ENCODE results near the gene PHC1. TPM values are rescaled to one million over a fixed set of nuclear protein-coding genes. Genes with fewer than 3 reads are reported as not detected.

PHC1 gene
- total RNA-seq, 1 experiment from 2014 or later: 40.3 TPM

GRCh38 chr12:8989413-8989812, 75.1 kb downstream of the PHC1 start, which contains the start of gene KLRG1:
TSS of gene KLRG1 (plus strand) at chr12:8989546. CDS start at chr12:8989636, 90 bp downstream.
- intact Hi-C loops (cut with micrococcal nuclease; ENCODE audit: unreplicated experiment): no loop called here
- Histone ChIP-seq H3K27ac (ENCODE audit: low read depth, low read length, poor library complexity, severe bottlenecking) (no peak within 1 kb of the TSS), H3K4me1 (ENCODE audit: insufficient read depth, low read length, poor library complexity, severe bottlenecking) (no peaks in the 10 kb centered on the region), H3K27me3 (replicated peaks; ENCODE audit: insufficient read depth, low read depth, low read length, poor library complexity) (no peaks in the 10 kb centered on the region), H3K4me3 (ENCODE audit: low read depth, low read length, poor library complexity, severe bottlenecking) (no peak within 1 kb of the TSS), H3K9me3 (ENCODE audit: low read depth, low read length, poor library complexity, severe bottlenecking) (no peaks in the 10 kb centered on the region), H3K36me3 (ENCODE audit: insufficient read depth, low read length, poor library complexity, severe bottlenecking) (no peaks in the 10 kb centered on the region)
- TF ChIP-seq EZH2 (IDR thresholded peaks at IDR 0.05; ENCODE audit: borderline replicate concordance, low read depth, low read length, poor library complexity, severe bottlenecking): no peak
- ChIA-PET CTCF (no interaction called here), POLR2A (ENCODE audit: low non-redundant PET) (no interaction called here)
- BruUV-seq (replicated peaks): no TSS peak
- DNase-seq (ENCODE audit: low spot score): no peak

Other genes starting within 250 kb of the PHC1 start
- gene RIMKLB, start 216.5 kb upstream of the PHC1 start, total RNA-seq (2021): 21.9 and 27.2 TPM in 2 replicates
- gene A2ML1, start 91.9 kb upstream of the PHC1 start, total RNA-seq (2021): 2.3 and 3.3 TPM in 2 replicates
- gene M6PR, start 35.1 kb downstream of the PHC1 start, total RNA-seq (2021): 138 and 160 TPM in 2 replicates
- 1.2 and 1.9 TPM in 2 replicates for gene KLRG1, start 75.0 kb downstream of the PHC1 start, total RNA-seq (2021)
- 1.3 and 2.0 TPM in 2 replicates for gene A2M, start 201.4 kb downstream of the PHC1 start, total RNA-seq (2021)